DMS79 treated with DMSO at 0.1 percent for 48 hours (cell line): ENCODE results near the gene CNTLN.
"Not testable (repeated sequence)": the region's sequence is repeated elsewhere in the genome, so short reads cannot be mapped to it uniquely, and the experiment has no call there.

ENCODE experiments used
- DNase-seq: peaks from one replicate; lab custom pipeline; 2025; lab: John Stamatoyannopoulos, UW

CNTLN gene

DNA sequence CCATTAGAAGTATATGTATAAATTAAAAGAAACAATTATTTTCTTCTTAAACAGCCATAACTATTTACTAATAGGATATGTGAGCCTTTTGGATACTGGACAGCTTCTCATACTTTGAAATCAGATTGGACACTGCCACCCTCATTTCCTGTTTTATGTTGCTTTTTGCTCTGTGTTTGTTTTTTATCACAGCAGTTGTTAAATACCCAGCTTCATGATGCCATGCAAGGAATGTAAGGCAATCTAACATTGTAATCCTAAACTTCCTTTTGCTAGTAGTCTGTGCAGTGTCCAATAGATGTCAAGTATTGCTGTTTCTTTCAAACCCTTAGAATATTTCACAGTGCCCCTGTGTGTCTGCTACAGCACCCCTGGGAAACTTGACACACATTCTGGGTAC, 56.2 kb downstream of the CNTLN start:
- no peak for DNase-seq

DNA sequence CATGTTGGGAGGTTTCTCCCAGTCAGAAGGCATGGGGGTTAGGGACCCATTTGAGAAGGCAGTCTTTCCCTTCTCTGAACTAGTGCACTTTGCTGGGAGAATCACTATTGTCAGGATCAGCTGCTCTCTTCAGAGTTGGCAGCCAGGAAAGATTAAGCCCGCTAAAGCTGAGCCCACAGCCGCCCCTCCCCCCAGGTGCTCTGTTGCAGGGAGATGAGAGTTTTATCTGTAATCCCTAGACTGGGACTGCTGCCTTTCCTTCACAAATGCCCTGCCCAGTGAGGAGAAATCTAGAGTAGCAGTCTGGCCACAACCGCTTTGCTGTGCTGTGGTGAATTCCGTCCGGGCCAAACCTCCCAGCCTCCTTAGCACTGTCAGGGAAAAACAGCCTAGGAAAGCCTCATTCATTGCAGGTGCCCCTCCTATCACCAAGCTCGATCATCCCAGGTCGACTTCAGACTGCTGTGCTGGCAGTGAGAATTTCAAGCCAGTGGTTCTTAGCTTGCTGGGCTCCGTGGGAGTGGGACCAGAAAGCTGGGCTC, 69.8 kb downstream of the CNTLN start:
- DNase-seq, result no peak

DNA sequence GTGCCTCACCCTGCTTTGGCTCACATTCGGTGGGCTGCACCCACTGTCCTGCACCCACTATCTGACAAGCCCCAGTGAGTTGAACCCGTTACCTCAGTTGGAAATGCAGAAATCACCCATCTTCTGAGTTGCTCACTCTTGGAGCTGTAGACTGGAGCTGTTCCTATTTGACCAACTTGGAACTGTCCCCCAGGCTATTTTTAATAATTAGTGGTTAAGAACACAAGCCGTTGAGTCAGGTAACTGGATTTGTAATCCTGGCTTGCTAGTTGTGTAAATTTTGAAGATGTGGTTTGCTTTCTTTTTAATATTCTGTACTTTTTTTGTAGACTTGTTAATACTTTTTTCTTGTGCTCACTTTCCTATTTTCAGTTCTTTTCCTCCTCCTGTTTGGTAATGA, 81.2 kb downstream of the CNTLN start:
- DNase-seq, result no peak

- DNase-seq, result no peak
Observed at GRCh38 chr9:17216646-17217045, 81.8 kb downstream of the CNTLN start.

- no peak for DNase-seq
Observed at GRCh38 chr9:17217272-17217671, 82.4 kb downstream of the CNTLN start.

DNA sequence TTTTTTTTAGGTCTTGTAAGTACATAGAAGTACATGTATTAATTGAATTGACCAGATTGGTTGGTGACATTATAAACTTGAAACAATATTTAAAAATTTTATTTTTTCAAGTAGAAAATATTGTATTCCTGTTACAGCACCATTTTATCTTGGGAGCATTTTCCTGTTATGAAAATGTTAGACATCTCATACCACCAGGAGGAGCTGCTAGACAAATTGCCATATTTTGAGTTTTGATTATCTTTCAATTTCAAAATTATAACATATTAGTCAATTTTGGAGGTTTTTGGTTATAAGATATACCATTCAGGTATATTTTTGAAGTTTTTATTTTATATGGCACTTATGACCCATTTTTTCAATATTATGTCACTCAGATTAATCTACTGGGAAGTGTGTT, 84.4 kb downstream of the CNTLN start:
- DNase-seq, result no peak

GRCh38 chr9:17222932-17223331, 88.1 kb downstream of the CNTLN start:
- DNase-seq, result no peak

- no peak for DNase-seq
Observed at GRCh38 chr9:17225407-17225806, 90.6 kb downstream of the CNTLN start.

DNA sequence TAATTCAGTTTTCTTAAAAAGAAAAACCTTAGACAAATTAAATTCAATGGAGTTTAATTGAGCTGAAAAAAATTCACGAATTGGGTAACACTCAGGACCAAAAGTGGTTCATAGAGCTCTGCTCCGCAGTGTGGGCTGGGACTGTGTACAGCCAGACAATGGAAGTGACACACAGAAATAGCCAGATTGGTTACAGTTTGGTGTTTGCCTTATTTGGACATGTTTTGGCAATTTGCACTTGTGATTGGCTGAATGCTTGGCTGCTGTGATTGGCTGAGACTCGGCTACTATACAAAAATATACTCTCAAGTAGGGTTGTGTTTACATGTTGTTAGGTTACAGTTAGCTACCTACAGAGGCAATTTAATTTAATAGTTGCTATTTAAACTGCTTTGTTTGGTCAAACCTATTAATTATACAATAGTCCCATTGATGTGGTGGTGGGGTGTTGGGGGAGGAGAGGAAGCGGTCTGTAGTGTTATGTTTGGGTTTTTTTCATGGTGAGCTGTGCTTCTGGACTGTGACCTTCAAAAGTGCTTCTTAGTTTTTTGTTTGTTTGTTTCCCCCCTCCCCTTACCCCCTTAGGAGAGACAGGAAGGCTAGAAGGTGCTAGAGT, 95.2 kb downstream of the CNTLN start:
- DNase-seq, result no peak

DNA sequence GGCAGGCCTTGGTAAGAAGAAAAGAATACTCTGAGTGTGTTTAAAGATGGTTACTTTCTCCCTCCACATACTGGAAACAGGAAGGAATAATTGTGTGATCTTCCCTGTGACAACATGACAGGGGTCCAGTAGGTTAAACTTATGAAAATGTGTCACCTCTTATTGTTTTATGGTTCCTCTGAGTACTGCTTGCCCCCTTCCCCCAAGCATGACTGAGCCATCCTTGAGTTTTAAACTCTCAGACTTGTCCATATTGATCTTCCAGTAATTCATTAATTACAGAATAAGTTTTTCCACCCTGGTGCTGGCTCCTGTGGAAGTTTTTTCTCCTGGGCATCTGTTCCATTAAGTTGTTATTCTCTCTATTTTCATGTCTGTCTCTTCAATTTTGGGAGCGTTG, 95.8 kb downstream of the CNTLN start:
- DNase-seq, result no peak

- no peak for DNase-seq
Observed at GRCh38 chr9:17236147-17236546, 101.3 kb downstream of the CNTLN start.

DNA sequence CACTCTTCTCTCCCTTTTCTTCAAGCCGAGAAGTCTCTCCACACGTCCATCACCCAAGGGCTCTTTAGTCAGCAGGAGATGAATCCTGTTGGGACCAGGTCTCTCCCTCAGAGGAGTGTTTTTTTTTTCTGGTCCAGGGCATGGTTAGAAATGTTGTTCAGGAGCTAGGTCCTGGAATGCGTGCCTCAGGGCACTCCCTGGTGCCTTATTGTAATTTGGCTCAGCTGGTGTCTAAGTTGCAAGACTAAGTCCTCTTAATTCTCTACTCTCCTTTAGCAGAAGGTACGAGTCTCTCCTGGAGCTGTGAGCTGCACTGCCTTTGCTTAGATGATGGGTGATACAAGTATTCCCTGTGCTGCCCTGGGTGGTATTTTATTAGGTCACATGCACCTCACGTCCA, 111.9 kb downstream of the CNTLN start:
- no peak for DNase-seq

GRCh38 chr9:17251100-17251499, 116.3 kb downstream of the CNTLN start:
- DNase-seq, result no peak

DNA sequence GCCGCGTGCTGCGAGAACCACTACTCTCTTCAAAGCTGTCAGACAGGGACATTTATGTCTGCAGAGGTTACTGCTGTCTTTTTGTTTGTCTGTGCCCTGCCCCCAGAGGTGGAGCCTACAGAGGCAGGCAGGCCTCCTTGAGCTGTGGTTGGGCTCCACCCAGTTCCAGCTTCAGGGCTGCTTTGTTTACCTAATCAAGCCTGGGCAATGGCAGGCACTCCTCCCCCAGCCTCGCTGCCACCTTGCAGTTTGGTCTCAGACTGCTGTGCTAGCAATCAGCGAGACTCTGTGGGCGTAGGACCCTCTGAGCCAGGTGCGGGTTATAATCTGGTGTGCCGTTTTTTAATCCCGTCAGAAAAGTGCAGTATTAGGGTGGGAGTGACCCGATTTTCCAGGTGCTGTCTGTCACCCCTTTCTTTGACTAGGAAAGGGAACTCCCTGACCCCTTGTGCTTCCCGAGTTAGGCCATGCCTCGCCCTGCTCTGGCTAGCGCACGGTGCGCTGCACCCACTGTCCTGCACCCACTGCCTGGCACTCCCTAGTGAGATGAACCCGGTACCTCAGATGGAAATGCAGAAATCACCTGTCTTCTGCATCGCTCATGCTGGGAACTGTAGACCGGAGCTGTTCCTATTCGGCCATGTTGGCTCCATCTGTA, 133.8 kb downstream of the CNTLN start:
- not testable (repeated sequence) for DNase-seq

DNA sequence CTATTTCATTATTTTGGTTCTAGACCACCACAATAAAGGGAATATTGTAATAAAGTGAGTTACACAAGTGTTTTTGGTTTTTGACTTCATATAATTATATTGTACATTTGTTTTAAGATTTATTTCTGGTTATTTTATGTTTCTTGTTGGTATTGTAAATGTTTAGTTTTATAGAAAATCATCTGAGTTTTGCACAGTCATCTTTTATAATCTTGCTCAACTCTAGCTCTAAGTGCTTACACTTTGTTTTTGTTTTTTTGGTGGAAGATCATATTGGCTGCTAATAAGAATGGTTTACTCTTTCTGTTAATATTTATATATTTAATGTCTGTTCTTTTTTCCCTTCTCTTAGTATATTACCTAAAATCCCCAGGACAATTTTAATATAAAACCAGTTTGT, 135.0 kb downstream of the CNTLN start:
- no peak for DNase-seq

DNA sequence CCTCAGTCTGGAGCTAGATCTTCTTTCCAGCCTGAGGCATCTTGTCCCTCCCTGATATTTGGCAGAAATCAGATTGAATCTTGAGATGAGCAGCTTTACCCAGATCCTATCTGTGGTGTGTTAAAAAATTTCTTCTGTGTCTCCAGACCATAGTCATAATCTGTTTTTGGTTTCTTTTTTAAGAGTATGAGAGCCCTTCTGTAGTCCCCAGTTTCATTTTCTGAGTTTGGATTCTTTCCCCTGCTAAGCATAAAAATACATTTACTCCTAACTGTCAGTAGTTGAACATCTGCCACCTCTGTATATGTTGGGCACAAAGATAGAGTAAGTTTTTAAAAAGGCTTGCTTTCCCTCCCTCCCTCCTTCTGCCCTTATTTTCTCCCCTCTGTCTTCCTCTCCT, 137.7 kb downstream of the CNTLN start:
- no peak for DNase-seq

DNA sequence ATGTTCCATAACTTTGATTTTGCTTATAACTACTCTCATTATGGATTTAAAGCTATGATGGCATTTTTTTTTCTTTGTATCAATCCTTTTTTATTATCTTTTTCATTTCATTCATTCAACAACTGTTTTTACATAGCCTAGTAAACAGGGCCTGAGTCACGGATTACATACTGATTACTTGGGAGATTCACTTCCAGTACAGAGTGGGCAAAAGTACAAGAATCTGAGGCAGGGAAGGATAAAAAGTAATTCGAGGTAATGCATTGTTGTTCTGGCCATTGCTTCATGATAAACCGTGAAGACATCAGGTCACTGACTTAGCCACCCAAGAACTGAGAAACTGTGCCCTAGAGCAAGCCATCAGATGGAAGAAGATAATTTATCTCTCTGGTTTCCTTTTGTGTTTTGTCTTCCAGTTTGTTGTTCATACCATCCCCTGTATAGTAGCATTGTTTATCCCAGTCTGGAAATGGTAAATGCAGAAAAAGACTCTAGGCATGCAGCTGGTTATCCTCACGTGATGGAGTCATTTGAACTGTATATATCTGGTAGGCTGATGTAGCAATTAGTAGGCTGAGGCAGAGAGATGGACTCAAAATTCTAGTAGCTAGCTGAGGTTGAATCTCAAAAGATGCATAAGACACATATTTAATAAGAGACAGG, 145.6 kb downstream of the CNTLN start:
- no peak for DNase-seq

GRCh38 chr9:17290673-17291072, 155.8 kb downstream of the CNTLN start:
- DNase-seq, result not testable (repeated sequence)

DNA sequence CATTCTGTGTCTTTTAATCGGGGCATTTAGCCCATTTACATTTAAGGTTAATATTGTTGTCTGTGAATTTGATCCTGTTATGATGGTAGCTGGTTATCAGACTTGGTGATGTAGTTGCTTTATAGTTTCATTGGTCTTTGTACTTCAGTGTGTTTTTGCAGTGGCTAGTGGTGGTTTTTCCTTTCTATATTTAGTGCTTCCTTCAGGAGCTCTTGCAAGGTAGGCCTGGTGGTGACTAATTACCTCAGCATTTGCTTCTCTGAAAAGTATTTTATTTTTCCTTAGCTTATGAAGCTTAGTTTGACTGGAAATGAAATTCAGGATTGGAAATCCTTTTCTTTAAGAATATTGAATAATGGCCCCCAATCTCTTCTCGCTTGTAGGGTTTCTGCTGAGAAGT, 156.9 kb downstream of the CNTLN start:
- no peak for DNase-seq

DNA sequence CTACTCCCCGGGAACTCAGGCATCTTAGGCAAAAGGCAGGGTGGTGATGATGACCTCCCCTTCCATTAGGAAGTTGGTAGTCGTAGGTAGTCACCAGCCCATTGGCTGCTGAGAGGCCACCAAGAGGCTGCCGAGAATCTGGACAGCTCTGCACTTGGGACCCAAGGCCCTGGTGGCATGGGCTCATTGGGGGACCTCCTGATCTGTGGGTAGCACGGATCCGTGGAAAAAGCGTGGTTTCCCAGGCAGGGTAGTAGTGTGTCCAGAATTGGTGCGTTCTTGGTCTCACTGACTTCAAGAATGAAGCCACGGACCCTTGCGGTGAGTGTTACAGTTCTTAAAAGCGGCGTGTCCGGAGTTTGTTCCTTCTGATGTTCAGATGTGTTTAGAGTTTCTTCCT, 158.8 kb downstream of the CNTLN start:
- DNase-seq, result no peak

DNA sequence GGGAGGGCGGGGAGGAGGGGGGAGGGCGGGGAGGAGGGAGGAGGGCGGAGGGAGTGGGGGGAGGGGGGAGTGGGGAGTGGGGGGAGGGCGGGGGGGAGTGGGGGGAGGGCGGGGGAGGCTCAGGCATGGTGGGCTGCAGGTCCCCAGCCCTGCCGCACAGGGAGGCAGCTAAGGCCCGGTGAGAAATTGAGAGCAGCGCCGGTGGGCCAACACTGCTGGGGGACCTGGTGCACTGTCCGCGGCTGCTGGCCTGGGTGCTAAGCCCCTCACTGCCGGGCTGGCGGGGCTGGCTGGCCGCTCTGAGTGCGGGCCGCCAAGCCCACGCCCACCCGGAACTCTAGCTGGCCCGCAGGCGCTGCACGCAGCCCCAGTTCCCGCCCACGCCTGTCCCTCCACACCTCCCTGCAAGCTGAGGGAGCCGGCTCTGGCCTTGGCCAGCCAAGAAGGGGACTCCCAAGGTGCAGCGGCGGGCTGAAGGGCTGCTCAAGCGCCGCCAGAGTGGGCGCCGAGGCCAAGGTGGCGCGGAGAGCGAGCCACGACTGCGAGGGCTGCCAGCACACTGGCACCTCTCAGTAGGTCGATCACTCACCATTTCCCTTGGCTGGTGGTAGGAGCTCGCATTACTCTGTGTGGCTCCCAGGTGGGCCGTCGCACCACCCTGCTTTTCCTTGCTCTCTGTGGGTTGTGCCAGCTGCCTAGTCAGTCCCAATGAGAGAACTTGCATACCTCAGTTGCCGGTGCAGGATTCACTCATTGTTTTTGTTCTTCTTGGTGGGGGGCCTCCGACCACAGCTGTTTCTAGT, 160.2 kb downstream of the CNTLN start:
- DNase-seq, result no peak

DNA sequence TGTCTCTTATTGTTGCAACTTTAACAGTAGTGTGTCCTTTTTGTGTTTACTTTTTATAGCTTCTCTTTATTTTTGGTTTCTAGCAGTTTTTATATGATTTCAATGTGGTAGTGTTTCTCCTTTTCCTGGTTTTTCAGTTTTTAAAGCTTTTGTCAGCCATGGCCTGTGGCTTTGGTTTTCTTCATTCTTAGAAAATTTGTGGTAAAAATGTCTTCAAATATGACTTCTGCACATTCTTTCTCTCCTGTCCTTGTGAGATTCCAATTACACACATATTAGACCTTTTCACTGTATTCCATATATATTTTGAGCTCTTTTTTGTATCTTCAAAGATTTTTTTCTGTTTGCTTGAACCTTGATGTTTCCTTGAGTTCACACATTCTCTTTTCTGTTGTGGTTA, 180.5 kb downstream of the CNTLN start:
- DNase-seq, result no peak
